Esophagus muscularis mucosa (tissue), 3 donors: Measurements from ENCODE around the gene EXOSC6.

ENCODE experiments used
- CTCF ChIP-seq, 3 experiments: fragments of 200-600 bp in 2 of 3; fragments of 450-650 bp in 1 of 3; sonication (generic) in 2 of 3; IDR thresholded peaks; one replicate each; pipeline ENCODE4 v1.5.1; 2017 to 2019; ENCODE audit warnings: antibody characterized with exemption in 3 of 3, mild to moderate bottlenecking in 2 of 3, moderate library complexity in 1 of 3
- POLR2A ChIP-seq: fragments of 450-650 bp; IDR thresholded peaks from one replicate; pipeline ENCODE4 v1.6.1; 2017; ENCODE audit warnings: antibody characterized with exemption, moderate library complexity, mild to moderate bottlenecking, low read depth

GRCh38 chr16:70252355-70252988 is 732 bp upstream of the EXOSC6 start:
- no peak for TF ChIP-seq POLR2A
- TF ChIP-seq CTCF (IDR thresholded peaks at IDR 0.05) = peak in 1 of 3 experiments; percentile 37
